Dendritic cell treated with granulocyte-macrophage colony-stimulating factor and Interleukin-4, amounts not matched to agents 40 ng/mL and 50 ng/mL, for 4 days (primary cell): ENCODE results near the gene GMDS.

Experiments used
- H3K27ac Mint-ChIP-seq: one replicate; pipeline ENCODE4 v1.8.0; 2022; ENCODE audit warnings: mild to moderate bottlenecking, mixed read lengths
- H3K27me3 Mint-ChIP-seq: one replicate; pipeline ENCODE4 v1.8.0; 2022; ENCODE audit warnings: mild to moderate bottlenecking, mixed read lengths
- H3K36me3 Mint-ChIP-seq: one replicate; pipeline ENCODE4 v1.8.0; 2022; ENCODE audit warnings: low read depth, mixed read lengths
- H3K4me1 Mint-ChIP-seq: one replicate; pipeline ENCODE4 v1.8.0; 2022; ENCODE audit warnings: low read depth, mixed read lengths
- H3K4me3 Mint-ChIP-seq: one replicate; pipeline ENCODE4 v1.8.0; 2022; ENCODE audit warnings: mild to moderate bottlenecking, moderate library complexity, mixed read lengths
- H3K9me3 Mint-ChIP-seq: one replicate; pipeline ENCODE4 v1.8.0; 2022; ENCODE audit warnings: mixed read lengths
- intact Hi-C: fragments of 100-400 bp; cut with micrococcal nuclease; formaldehyde crosslinking; loops from one replicate; pipeline ENCODE4 v1.15.0; 2022

Gene GMDS

DNA sequence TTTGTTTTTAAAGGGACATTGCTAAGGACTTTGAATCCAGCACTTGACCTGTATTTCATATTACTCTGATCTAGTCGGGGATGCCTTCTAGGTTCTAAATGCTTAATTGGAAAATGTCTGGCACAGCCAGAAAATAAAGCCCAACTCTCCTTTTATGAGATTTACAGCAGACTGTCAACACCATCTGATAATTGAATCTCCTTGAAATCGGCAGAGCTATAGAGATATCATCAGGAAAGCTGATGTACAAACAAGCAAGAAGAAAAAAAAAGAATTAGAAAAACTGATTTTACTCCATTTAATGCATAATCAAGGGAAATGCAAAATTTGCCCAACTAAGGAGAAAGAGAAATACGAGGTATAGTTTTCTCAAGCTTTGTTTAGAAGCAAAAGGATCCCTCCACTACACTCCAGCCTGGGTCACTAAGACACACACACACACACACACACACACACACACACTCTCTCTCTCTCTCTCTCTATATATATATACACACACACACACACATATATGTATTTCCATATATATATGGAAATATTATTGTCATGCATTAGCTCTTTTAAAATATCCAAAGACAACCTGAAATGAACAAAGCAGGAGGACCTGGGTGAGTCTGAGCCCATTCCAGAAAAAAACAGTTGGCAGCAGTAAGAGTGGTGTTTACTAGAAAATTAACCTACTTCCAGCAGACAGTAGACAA is 645.2 kb downstream of the GMDS start:
- peaks cover 10% of the 10 kb centered on the region for H3K4me1 Mint-ChIP-seq
- intact Hi-C loops, result loop anchor here (5.0 kb wide), 1 partner anchor 847 kb away; no protein-coding TSS in a partner anchor
- H3K4me3 Mint-ChIP-seq, result no peak overlapping the region
- H3K27ac Mint-ChIP-seq, result no peak overlapping the region
- H3K9me3 Mint-ChIP-seq, result no peaks in the 10 kb centered on the region
- H3K27me3 Mint-ChIP-seq, result peaks cover 90% of the 10 kb centered on the region
- no peaks in the 10 kb centered on the region for H3K36me3 Mint-ChIP-seq

DNA sequence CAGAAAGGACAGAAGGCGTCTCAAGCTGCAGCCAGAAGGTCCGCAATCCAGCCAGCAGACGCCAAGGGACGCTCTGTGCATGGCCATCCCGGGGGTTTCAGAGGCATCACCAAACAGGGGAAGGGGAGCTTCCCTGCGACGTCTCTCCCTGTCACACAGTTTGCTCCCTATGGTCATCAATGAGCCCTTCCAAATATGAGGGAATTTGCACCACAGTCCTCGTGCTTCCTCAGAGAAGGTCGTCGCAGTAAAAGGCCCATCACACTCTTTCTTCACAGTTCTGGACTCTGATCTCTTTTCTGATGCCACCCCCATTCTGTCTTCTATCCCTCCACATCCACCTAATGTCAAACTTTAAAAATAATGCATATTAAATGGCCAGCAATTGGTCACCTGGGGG is 645.9 kb downstream of the GMDS start:
- peaks cover 4% of the 10 kb centered on the region for H3K4me1 Mint-ChIP-seq
- intact Hi-C loops, result loop anchor here (10.0 kb wide), 1 partner anchor 1155 kb away; the partner anchor contains the start of gene MYLK4
- no peak overlapping the region for H3K4me3 Mint-ChIP-seq
- H3K27ac Mint-ChIP-seq, result no peak overlapping the region
- H3K9me3 Mint-ChIP-seq, result no peaks in the 10 kb centered on the region
- H3K27me3 Mint-ChIP-seq, result peaks cover 90% of the 10 kb centered on the region
- H3K36me3 Mint-ChIP-seq, result no peaks in the 10 kb centered on the region

DNA sequence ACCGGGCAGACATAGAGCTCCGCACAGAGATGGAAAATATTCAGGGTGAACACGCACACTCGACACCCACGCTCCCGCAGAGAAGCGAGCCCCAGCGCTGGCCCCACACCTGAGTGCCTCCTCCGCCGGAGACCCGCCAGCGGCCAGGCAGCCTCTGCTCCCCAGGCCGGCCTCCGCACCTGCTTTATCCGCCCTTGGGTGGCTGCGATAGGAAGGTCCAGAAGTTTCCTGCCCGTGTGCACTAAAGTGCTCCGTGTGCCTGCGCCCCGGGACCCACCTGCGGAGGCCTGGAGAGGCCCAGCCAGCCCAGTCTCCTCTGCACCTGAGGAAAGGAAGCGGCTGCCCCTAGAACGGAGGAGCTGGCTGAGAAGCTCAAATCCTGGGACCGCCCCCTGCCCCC is 646.5 kb downstream of the GMDS start:
- no peaks in the 10 kb centered on the region for H3K36me3 Mint-ChIP-seq
- H3K4me3 Mint-ChIP-seq, result no peak overlapping the region
- intact Hi-C loops, result loop anchor here (10.0 kb wide), 1 partner anchor 1156 kb away; the partner anchor contains the start of gene MYLK4
- peaks cover 91% of the 10 kb centered on the region for H3K27me3 Mint-ChIP-seq
- H3K9me3 Mint-ChIP-seq, result no peaks in the 10 kb centered on the region
- peaks cover 4% of the 10 kb centered on the region for H3K4me1 Mint-ChIP-seq
- H3K27ac Mint-ChIP-seq, result no peak overlapping the region

DNA sequence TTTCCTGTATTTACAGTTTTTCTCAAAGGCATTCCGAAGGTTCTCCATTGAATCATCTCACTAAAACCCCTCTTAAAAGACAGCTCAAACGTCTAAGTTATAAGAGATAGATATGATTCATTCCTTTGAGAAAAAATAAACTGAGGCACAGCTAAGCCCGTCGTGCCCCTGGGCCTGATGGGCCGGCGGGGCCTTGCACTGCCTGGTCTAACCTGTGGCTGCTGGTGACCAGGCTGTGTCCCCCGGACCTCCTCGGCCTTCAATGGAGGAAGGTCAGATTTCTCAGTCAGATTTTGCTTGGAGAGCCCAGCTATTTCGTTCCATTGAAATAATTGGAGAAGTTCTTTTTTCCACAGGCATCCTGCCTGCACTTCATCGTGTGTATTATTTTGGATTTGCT is 647.0 kb downstream of the GMDS start:
- H3K9me3 Mint-ChIP-seq, result no peaks in the 10 kb centered on the region
- no peak overlapping the region for H3K4me3 Mint-ChIP-seq
- intact Hi-C loops, result loop anchor here (10.0 kb wide), 1 partner anchor 1156 kb away; the partner anchor contains the start of gene MYLK4
- H3K27ac Mint-ChIP-seq, result no peak overlapping the region
- peaks cover 91% of the 10 kb centered on the region for H3K27me3 Mint-ChIP-seq
- peaks cover 4% of the 10 kb centered on the region for H3K4me1 Mint-ChIP-seq
- H3K36me3 Mint-ChIP-seq, result no peaks in the 10 kb centered on the region

- Mint-ChIP-seq H3K27me3 (peaks cover 90% of the 10 kb centered on the region), H3K36me3 (no peaks in the 10 kb centered on the region), H3K4me1 (peaks cover 4% of the 10 kb centered on the region), H3K9me3 (no peaks in the 10 kb centered on the region), H3K4me3 (no peak overlapping the region), H3K27ac (no peak overlapping the region)
- intact Hi-C loops, result loop anchor here (2.0 to 10.0 kb wide), 4 partner anchors 507 to 1157 kb away; partner anchors contain the start of gene MYLK4
These were observed 647.5 kb downstream of the GMDS start for GRCh38 chr6:1597924-1598323.

GRCh38 chr6:1597121-1597744 is 648.2 kb downstream of the GMDS start:
- no peak overlapping the region for H3K27ac Mint-ChIP-seq
- no peak overlapping the region for H3K4me3 Mint-ChIP-seq
- intact Hi-C loops, result loop anchor here (2.0 to 10.0 kb wide), 4 partner anchors 508 to 1158 kb away; partner anchors contain the start of gene MYLK4
- peaks cover 4% of the 10 kb centered on the region for H3K4me1 Mint-ChIP-seq
- H3K27me3 Mint-ChIP-seq, result peaks cover 88% of the 10 kb centered on the region
- no peaks in the 10 kb centered on the region for H3K9me3 Mint-ChIP-seq
- no peaks in the 10 kb centered on the region for H3K36me3 Mint-ChIP-seq

DNA sequence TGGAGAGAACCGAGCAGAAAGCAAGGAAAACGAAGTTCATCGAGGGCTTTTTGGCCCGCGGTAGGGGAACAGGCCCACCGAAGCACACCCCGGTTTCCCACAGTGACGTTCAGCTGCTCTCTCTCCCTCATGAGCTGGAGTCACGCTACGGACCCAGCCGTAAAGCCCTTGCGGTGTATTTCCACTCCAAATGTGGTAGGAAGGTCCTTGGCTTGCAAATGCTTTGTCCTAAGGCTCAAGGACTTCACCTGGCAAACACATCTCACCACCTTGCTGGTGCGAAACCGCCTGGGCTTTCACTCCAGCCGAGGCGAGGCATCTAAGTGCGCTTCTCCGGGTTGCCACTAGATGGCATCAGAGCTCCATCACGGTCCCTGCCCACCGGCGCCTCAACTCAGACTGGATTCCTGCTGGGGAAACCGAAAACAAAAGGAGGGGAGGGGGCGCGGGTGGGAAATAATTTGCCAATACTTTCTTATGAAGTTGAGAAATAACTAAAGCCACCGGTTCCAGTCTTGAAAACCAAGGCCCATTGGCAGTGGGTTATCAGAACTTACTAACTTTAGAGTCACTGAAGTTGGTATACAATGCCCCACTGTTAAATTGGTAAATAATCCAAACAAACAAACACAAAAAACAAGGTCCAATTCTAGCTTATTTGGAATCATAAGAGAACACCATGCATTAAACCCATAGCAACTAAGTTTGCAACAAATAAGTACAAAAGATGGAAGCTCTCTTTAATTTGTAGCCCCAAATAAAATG is 649.1 kb downstream of the GMDS start:
- no peaks in the 10 kb centered on the region for H3K36me3 Mint-ChIP-seq
- H3K27me3 Mint-ChIP-seq, result peaks cover 81% of the 10 kb centered on the region
- intact Hi-C loops, result loop anchor here (1.0 to 10.0 kb wide), 5 partner anchors 509 to 1159 kb away; partner anchors contain the start of gene MYLK4
- H3K4me3 Mint-ChIP-seq, result no peak overlapping the region
- no peaks in the 10 kb centered on the region for H3K9me3 Mint-ChIP-seq
- H3K4me1 Mint-ChIP-seq, result peaks cover 4% of the 10 kb centered on the region
- no peak overlapping the region for H3K27ac Mint-ChIP-seq

- intact Hi-C loops, result loop anchor here (1.0 to 10.0 kb wide), 5 partner anchors 509 to 1159 kb away; partner anchors contain the start of gene MYLK4
- Mint-ChIP-seq H3K9me3 (no peaks in the 10 kb centered on the region), H3K27ac (no peak overlapping the region), H3K27me3 (peaks cover 74% of the 10 kb centered on the region), H3K36me3 (no peaks in the 10 kb centered on the region), H3K4me3 (no peak overlapping the region), H3K4me1 (peaks cover 4% of the 10 kb centered on the region)
These were observed 649.9 kb downstream of the GMDS start for GRCh38 chr6:1595271-1596087.

GRCh38 chr6:1594445-1595200 is 650.8 kb downstream of the GMDS start:
- H3K4me1 Mint-ChIP-seq, result peaks cover 4% of the 10 kb centered on the region
- H3K9me3 Mint-ChIP-seq, result no peaks in the 10 kb centered on the region
- intact Hi-C loops, result loop anchor here (10.0 kb wide), 1 partner anchor 1160 kb away; the partner anchor contains the start of gene MYLK4
- H3K36me3 Mint-ChIP-seq, result no peaks in the 10 kb centered on the region
- no peak overlapping the region for H3K4me3 Mint-ChIP-seq
- no peak overlapping the region for H3K27ac Mint-ChIP-seq
- peaks cover 67% of the 10 kb centered on the region for H3K27me3 Mint-ChIP-seq

DNA sequence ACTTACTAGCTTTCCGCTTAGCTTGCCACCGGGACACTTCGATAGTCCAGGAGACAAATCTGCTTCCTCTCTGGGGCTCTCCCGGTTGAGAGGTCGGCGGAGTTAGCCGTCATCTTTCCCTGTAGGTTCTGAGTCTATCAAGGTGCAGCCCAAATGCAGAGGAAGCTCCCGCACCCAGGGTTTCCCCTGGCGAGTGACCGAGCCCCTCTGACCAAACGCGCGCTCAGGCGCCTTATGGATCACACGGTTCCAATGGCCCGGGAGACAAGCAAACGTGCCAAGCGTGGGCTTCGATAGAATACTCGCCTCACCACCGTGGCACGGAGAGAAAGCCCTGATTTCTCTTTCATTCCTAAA is 651.5 kb downstream of the GMDS start:
- Mint-ChIP-seq H3K36me3 (no peaks in the 10 kb centered on the region), H3K4me1 (peaks cover 4% of the 10 kb centered on the region), H3K9me3 (no peaks in the 10 kb centered on the region), H3K4me3 (no peak overlapping the region), H3K27me3 (peaks cover 60% of the 10 kb centered on the region), H3K27ac (no peak overlapping the region)
- intact Hi-C loops, result loop anchor here (10.0 kb wide), 1 partner anchor 1161 kb away; the partner anchor contains the start of gene MYLK4

- intact Hi-C loops, result loop anchor here (10.0 kb wide), 1 partner anchor 1161 kb away; the partner anchor contains the start of gene MYLK4
- no peak overlapping the region for H3K27ac Mint-ChIP-seq
- H3K27me3 Mint-ChIP-seq, result peaks cover 55% of the 10 kb centered on the region
- no peaks in the 10 kb centered on the region for H3K9me3 Mint-ChIP-seq
- H3K4me3 Mint-ChIP-seq, result no peak overlapping the region
- peaks cover 4% of the 10 kb centered on the region for H3K4me1 Mint-ChIP-seq
- H3K36me3 Mint-ChIP-seq, result no peaks in the 10 kb centered on the region
These were observed 652.0 kb downstream of the GMDS start for GRCh38 chr6:1593286-1593957.

- intact Hi-C loops, result loop anchor here (10.0 kb wide), 1 partner anchor 1162 kb away; the partner anchor contains the start of gene MYLK4
- Mint-ChIP-seq H3K27me3 (peaks cover 49% of the 10 kb centered on the region), H3K4me1 (peaks cover 4% of the 10 kb centered on the region), H3K4me3 (no peak overlapping the region), H3K27ac (no peak overlapping the region), H3K9me3 (no peaks in the 10 kb centered on the region), H3K36me3 (no peaks in the 10 kb centered on the region)
These were observed 652.6 kb downstream of the GMDS start for GRCh38 chr6:1592852-1593251.
